H1 (cell line): ENCODE measurements around the gene GRAMD1B. TPM values are rescaled to one million over a fixed set of nuclear protein-coding genes. Genes with fewer than 3 reads are reported as not detected.

Experiments used
- CTCF ChIA-PET: fragments of 300-600 bp; sonication (Branson Sonifier 250); formaldehyde crosslinking; loops from one replicate; lab custom pipeline; 2021; ENCODE audit not compliant: partially characterized antibody; lab: Charles Lee
- POLR2A ChIA-PET: fragments of 300-600 bp; sonication (Branson Sonifier 250); formaldehyde crosslinking; loops from one replicate; lab custom pipeline; 2021; ENCODE audit warnings: inconsistent platforms; ENCODE audit not compliant: partially characterized antibody; lab: Charles Lee
- DNase-seq, 2 experiments: peaks; one replicate each; pipeline versions ENCODE4 v3.0.0 to v3.0.0-alpha.2; 2010 to 2022; ENCODE audit warnings: low spot score in 2 of 2, low read depth in 1 of 2, mixed read lengths in 1 of 2
- FAIRE-seq: peaks from 2 replicates; lab custom pipeline; 2011; peaks lifted over from hg19 to GRCh38; lab: Jason Lieb, UNC
- H2AFZ ChIP-seq: 2 replicates; pipeline ENCODE4 v1.8.1; 2012; ENCODE audit warnings: low read length, inconsistent platforms
- H2AK5ac ChIP-seq: 2 replicates; pipeline ENCODE4 v1.6.1; 2013; ENCODE audit warnings: low read depth, low read length
- H2BK120ac ChIP-seq: replicated peaks from 2 replicates; pipeline ENCODE3; 2013; ENCODE audit warnings: low read depth, low read length, inconsistent platforms
- H2BK12ac ChIP-seq: 2 replicates; pipeline ENCODE4 v1.6.1; 2013; ENCODE audit warnings: low read depth, low read length
- H2BK15ac ChIP-seq: 2 replicates; pipeline ENCODE4 v1.6.1; 2013; ENCODE audit warnings: low read length
- H2BK20ac ChIP-seq: 2 replicates; pipeline ENCODE4 v1.6.1; 2013; ENCODE audit warnings: low read length
- H2BK5ac ChIP-seq: 2 replicates; pipeline ENCODE4 v1.6.1; 2013; ENCODE audit warnings: low read depth, low read length
- H3K14ac ChIP-seq: 2 replicates; pipeline ENCODE4 v1.6.1; 2013; ENCODE audit warnings: inconsistent platforms; ENCODE audit not compliant: insufficient read length
- H3K18ac ChIP-seq: 2 replicates; pipeline ENCODE4 v1.6.1; 2013; ENCODE audit warnings: low read length; ENCODE audit errors: extremely low read depth
- H3K23ac ChIP-seq: 2 replicates; pipeline ENCODE4 v1.6.1; 2013; ENCODE audit warnings: inconsistent platforms; ENCODE audit not compliant: insufficient read length
- H3K23me2 ChIP-seq: 2 replicates; pipeline ENCODE4 v1.6.1; 2013; ENCODE audit warnings: low read depth, low read length
- H3K27ac ChIP-seq: 2 replicates; pipeline ENCODE4 v1.6.1; 2011; ENCODE audit warnings: low read depth, low read length, inconsistent platforms
- H3K27me3 ChIP-seq, 4 experiments: replicated peaks in 1 of 4; 1 replicate in 1 of 4; 2 replicates in 3 of 4; pipeline versions ENCODE4 v1.6.1 to v1.8.1; 2011 to 2013; ENCODE audit warnings: low read length in 3 of 4, mild to moderate bottlenecking in 3 of 4, inconsistent platforms in 2 of 4, mixed read lengths in 2 of 4, moderate library complexity in 1 of 4; ENCODE audit not compliant: control insufficient read depth in 3 of 4, insufficient read depth in 3 of 4; ENCODE audit errors: extremely low read depth in 1 of 4
- H3K36me3 ChIP-seq, 4 experiments: 2 replicates each; pipeline versions ENCODE4 v1.6.1 to v1.8.1; 2011 to 2013; ENCODE audit warnings: mild to moderate bottlenecking in 4 of 4, low read length in 3 of 4, moderate library complexity in 2 of 4, control low read depth in 1 of 4, inconsistent platforms in 1 of 4; ENCODE audit not compliant: insufficient read depth in 4 of 4, control insufficient read depth in 2 of 4
- H3K4ac ChIP-seq: replicated peaks from 2 replicates; pipeline ENCODE3; 2013; ENCODE audit warnings: low read length, low read depth, mixed read lengths, inconsistent platforms; ENCODE audit not compliant: insufficient read length
- H3K4me1 ChIP-seq, 4 experiments: replicated peaks in 1 of 4; 1 replicate in 1 of 4; 2 replicates in 3 of 4; pipeline versions ENCODE4 v1.6.1 to v1.8.1; 2011 to 2013; ENCODE audit warnings: low read length in 3 of 4, inconsistent platforms in 2 of 4, mixed read lengths in 1 of 4; ENCODE audit not compliant: insufficient read depth in 4 of 4, control insufficient read depth in 3 of 4
- H3K4me2 ChIP-seq, 2 experiments: 2 replicates each; pipeline versions ENCODE4 v1.6.1 to v1.8.1; 2011 to 2013; ENCODE audit warnings: low read depth in 2 of 2, low read length in 2 of 2, control low read depth in 1 of 2, inconsistent platforms in 1 of 2, mild to moderate bottlenecking in 1 of 2; ENCODE audit not compliant: insufficient read depth in 1 of 2
- H3K4me3 ChIP-seq, 4 experiments: fragments of 200-600, 300-600 bp in 1 of 4; sonication (generic), shearing (Covaris generic), sonication (Bioruptor Twin) in 1 of 4; 2 replicates each; pipeline versions ENCODE4 v1.5.1 to v1.8.1; 2011 to 2016; ENCODE audit warnings: low read length in 4 of 4, low read depth in 3 of 4, control low read depth in 2 of 4, inconsistent platforms in 2 of 4, mild to moderate bottlenecking in 2 of 4, mixed read lengths in 1 of 4, moderate library complexity in 1 of 4; ENCODE audit not compliant: insufficient read depth in 2 of 4; ENCODE audit errors: extremely low read depth in 1 of 4
- H3K56ac ChIP-seq: replicated peaks from 2 replicates; pipeline ENCODE3; 2013; ENCODE audit warnings: low read depth, mild to moderate bottlenecking, mixed read lengths, low read length, inconsistent platforms; ENCODE audit not compliant: insufficient read length
- H3K79me1 ChIP-seq: 2 replicates; pipeline ENCODE4 v1.6.1; 2013; ENCODE audit warnings: low read depth, low read length, control low read depth
- H3K79me2 ChIP-seq, 2 experiments: 2 replicates each; pipeline versions ENCODE4 v1.6.1 to v1.8.1; 2012 to 2013; ENCODE audit warnings: low read length in 2 of 2, mild to moderate bottlenecking in 2 of 2, inconsistent platforms in 1 of 2; ENCODE audit not compliant: insufficient read depth in 2 of 2, control insufficient read depth in 1 of 2
- H3K9ac ChIP-seq, 4 experiments: replicated peaks in 1 of 4; 1 replicate in 1 of 4; 2 replicates in 3 of 4; pipeline versions ENCODE4 v1.6.1 to v1.8.1; 2011 to 2013; ENCODE audit warnings: low read depth in 3 of 4, low read length in 3 of 4, control low read depth in 2 of 4, mild to moderate bottlenecking in 2 of 4, moderate library complexity in 2 of 4, inconsistent platforms in 1 of 4; ENCODE audit errors: extremely low read depth in 1 of 4
- H3K9me3 ChIP-seq, 2 experiments: 2 replicates each; pipeline versions ENCODE4 v1.6.1 to v1.8.1; 2012 to 2013; ENCODE audit warnings: mild to moderate bottlenecking in 2 of 2, moderate library complexity in 2 of 2, control low read depth in 1 of 2, inconsistent platforms in 1 of 2, low read depth in 1 of 2, low read length in 1 of 2, mixed read lengths in 1 of 2; ENCODE audit not compliant: insufficient read depth in 2 of 2
- H4K20me1 ChIP-seq, 2 experiments: replicated peaks in 1 of 2; 2 replicates each; pipeline versions ENCODE3 to v1.8.1; 2011 to 2013; ENCODE audit warnings: inconsistent platforms in 2 of 2, low read length in 2 of 2, mild to moderate bottlenecking in 1 of 2; ENCODE audit not compliant: insufficient read depth in 2 of 2, control insufficient read depth in 1 of 2
- H4K5ac ChIP-seq: 2 replicates; pipeline ENCODE4 v1.6.1; 2013; ENCODE audit warnings: low read length, low read depth, mixed read lengths, inconsistent platforms; ENCODE audit not compliant: insufficient read length
- H4K8ac ChIP-seq: 2 replicates; pipeline ENCODE4 v1.8.0; 2013; ENCODE audit warnings: mild to moderate bottlenecking, moderate library complexity, low read length, inconsistent platforms; ENCODE audit not compliant: insufficient read depth; ENCODE audit errors: extremely low read depth
- H4K91ac ChIP-seq: replicated peaks from 2 replicates; pipeline ENCODE3; 2013; ENCODE audit warnings: low read length, mixed read lengths, inconsistent platforms; ENCODE audit not compliant: insufficient read length
- BACH1 ChIP-seq: IDR thresholded peaks from 2 replicates; pipeline ENCODE4 v1.6.1; 2012; ENCODE audit warnings: low read length, improper control_type of control experiment
- BRCA1 ChIP-seq: IDR thresholded peaks from 2 replicates; pipeline ENCODE4 v1.6.1; 2012; ENCODE audit warnings: low read depth, low read length, improper control_type of control experiment
- KDM4A ChIP-seq: IDR thresholded peaks from one replicate; pipeline ENCODE4 v1.7.1; 2012; ENCODE audit warnings: low read depth, mild to moderate bottlenecking, moderate library complexity, low read length, inconsistent platforms; ENCODE audit not compliant: severe bottlenecking
- MAFK ChIP-seq: IDR thresholded peaks from 2 replicates; pipeline ENCODE4 v1.6.1; 2012; ENCODE audit warnings: low read depth, mild to moderate bottlenecking, improper control_type of control experiment, low read length
- MAX ChIP-seq: IDR thresholded peaks from 2 replicates; pipeline ENCODE4 v1.6.1; 2012; ENCODE audit warnings: inconsistent platforms
- NANOG ChIP-seq: IDR thresholded peaks from 2 replicates; pipeline ENCODE4 v1.6.1; 2011; ENCODE audit warnings: low read length, low read depth, mild to moderate bottlenecking, inconsistent platforms; ENCODE audit not compliant: insufficient read depth, poor library complexity, severe bottlenecking
- NRF1 ChIP-seq: IDR thresholded peaks from 2 replicates; pipeline ENCODE4 v1.6.1; 2011; ENCODE audit warnings: mild to moderate bottlenecking, low read depth, low read length, improper control_type of control experiment
- RBBP5 ChIP-seq: IDR thresholded peaks from 2 replicates; pipeline ENCODE4 v1.7.1; 2012; ENCODE audit warnings: low read depth, mild to moderate bottlenecking, inconsistent platforms, low read length, moderate library complexity, borderline replicate concordance
- RXRA ChIP-seq: IDR thresholded peaks from 2 replicates; pipeline ENCODE4 v1.6.1; 2011; ENCODE audit warnings: low read depth, mild to moderate bottlenecking, low read length, moderate library complexity; ENCODE audit not compliant: insufficient read depth
- SIRT6 ChIP-seq: IDR thresholded peaks from one replicate; pipeline ENCODE4 v1.7.1; 2012; ENCODE audit warnings: low read length, inconsistent platforms
- SP1 ChIP-seq: IDR thresholded peaks from 2 replicates; pipeline ENCODE4 v1.6.1; 2011; ENCODE audit warnings: low read depth, low read length
- SP4 ChIP-seq: IDR thresholded peaks from 2 replicates; pipeline ENCODE4 v1.6.1; 2012; ENCODE audit warnings: low read length, inconsistent platforms
- SUZ12 ChIP-seq: fragments of 200-600 bp; sonication (generic); IDR thresholded peaks from 2 replicates; pipeline ENCODE4 v1.6.1; 2012; ENCODE audit warnings: mild to moderate bottlenecking, inconsistent platforms, low read length, moderate library complexity, mixed read lengths
- TAF7 ChIP-seq: optimal IDR thresholded peaks from 2 replicates; pipeline ENCODE3; 2011; ENCODE audit warnings: low read depth, mild to moderate bottlenecking, inconsistent platforms, low read length, moderate library complexity, borderline replicate concordance
- TEAD4 ChIP-seq: IDR thresholded peaks from 2 replicates; pipeline ENCODE4 v1.6.1; 2012; ENCODE audit warnings: low read depth, low read length, inconsistent platforms, mixed read lengths
- WGBS, 2 experiments: shearing (Covaris generic) in 1 of 2; methylation state at CpG; one replicate each; pipeline versions ENCODE4 v1.1.6 to v1.1.7; 2013 to 2015; ENCODE audit warnings: low lambda C conversion rate in 2 of 2, mixed read lengths in 2 of 2, inconsistent platforms in 1 of 2, low coverage in 1 of 2, missing lambda C conversion rate in 1 of 2; ENCODE audit not compliant: insufficient replicate concordance in 2 of 2, insufficient coverage in 1 of 2, insufficient read length in 1 of 2; ENCODE audit errors: extremely low coverage in 1 of 2, missing lambda C conversion rate in 1 of 2; 5-methylcytosine and 5-hydroxymethylcytosine counted together
- polyA plus RNA-seq, 7 experiments: library from polyadenylated mRNA; depleted of rRNA in 3 of 7; stranded (reverse) in 5 of 7; unstranded in 2 of 7; fragments of >200 nt in 5 of 7; fragments of 200-250 nt in 2 of 7; gene quantifications; 1 replicate in 5 of 7; 2 replicates in 1 of 7; 4 replicates in 1 of 7; pipeline versions ENCODE4 v1.2.1 to v1.2.3, GENCODE V29; 2011 to 2013; ENCODE audit warnings: missing spikeins in 2 of 7, mixed read lengths in 2 of 7
- total RNA-seq: library from RNA; stranded (reverse); fragmentation: NEBNext Ultra II Directional; extraction: Animal tissue kit (Norgen Biotek cat#: 25700); gene quantifications from 2 replicates; pipeline ENCODE4 v1.2.1, GENCODE V29; 2021

The GRAMD1B gene
- total and polyA plus RNA-seq, 2 of the 8 experiments (the other 6 are each of a cell fraction or from before 2014, with no cell fraction given): 10.1 to 21.2 TPM

- no peak for DNase-seq
- no peak overlapping the region for H3K4me3 ChIP-seq
- H3K4me1 ChIP-seq: peaks cover 0 to 3% (median 1%) of the 10 kb centered on the region in 4 experiments; a peak in 3 of 7 replicates
- no peak overlapping the region for H2AFZ ChIP-seq
- no peak overlapping the region for H3K18ac ChIP-seq
- H2AK5ac ChIP-seq: no peak overlapping the region
- no peak overlapping the region for H2BK20ac ChIP-seq
- peaks cover 7% of the 10 kb centered on the region; the same call in 1 of the 2 replicates for H3K23me2 ChIP-seq
- no peak overlapping the region for H3K14ac ChIP-seq
- no peak overlapping the region for H4K8ac ChIP-seq
- no peak overlapping the region for H4K91ac ChIP-seq
- ChIA-PET POLR2A (no interaction called here), CTCF (interaction anchor here (1.1 to 11.7 kb wide), 4 partner anchors 10 to 57 kb away, joined by 3 to 197 read pairs (median 23); no protein-coding TSS in a partner anchor)
- H3K79me2 ChIP-seq: no peaks in the 10 kb centered on the region
- no peak overlapping the region for H3K4me2 ChIP-seq
- no peaks in the 10 kb centered on the region for H3K9me3 ChIP-seq
- no peak overlapping the region for H3K27ac ChIP-seq
- H2BK120ac ChIP-seq: no peak overlapping the region
- no peaks in the 10 kb centered on the region for H4K20me1 ChIP-seq
- FAIRE-seq: no peak
- no peak overlapping the region for H3K4ac ChIP-seq
- H3K36me3 ChIP-seq: no peaks in the 10 kb centered on the region
- no peak overlapping the region for H3K23ac ChIP-seq
- no peak overlapping the region for H2BK12ac ChIP-seq
- H3K9ac ChIP-seq: no peak overlapping the region
- H2BK5ac ChIP-seq: no peak overlapping the region
- peaks cover 8 to 31% (median 19%) of the 10 kb centered on the region in 4 experiments for H3K27me3 ChIP-seq
- no peak overlapping the region for H3K56ac ChIP-seq
- no peak overlapping the region for H2BK15ac ChIP-seq
- H3K79me1 ChIP-seq: no peaks in the 10 kb centered on the region
- 94% methylated on average over 2 of the region's 2 CpGs; no CpG with 5 or more reads in 1 of the 2 experiments for WGBS, 2 experiments
- no peak overlapping the region for H4K5ac ChIP-seq
- no peak for TF ChIP-seq BACH1
- TF ChIP-seq MAFK: no peak
- no peak for TF ChIP-seq RBBP5
- no peak for TF ChIP-seq RXRA
- TF ChIP-seq KDM4A: no peak
- TF ChIP-seq NRF1: no peak
- no peak for TF ChIP-seq SP1
- TF ChIP-seq SIRT6: no peak
- TF ChIP-seq TEAD4: no peak
- TF ChIP-seq BRCA1: no peak
- TF ChIP-seq MAX: no peak
- TF ChIP-seq TAF7: no peak
- no peak for TF ChIP-seq NANOG
- no peak for TF ChIP-seq SUZ12
- TF ChIP-seq SP4: no peak
Observed at GRCh38 chr11:123650901-123651300, 220.8 kb downstream of the GRAMD1B start.
